ENCODE measurements around the gene ARHGAP24. TPM values are rescaled to one million over a fixed set of nuclear protein-coding genes. Genes with fewer than 3 reads are reported as not detected.

ARHGAP24 gene
- total and polyA plus RNA-seq, 9 donors = 6.6 to 16.7 (median 10.0) TPM

GRCh38 chr4:85986266-85986665, 511.3 kb downstream of the ARHGAP24 start:
- WGBS, 3 donors = 84 to 96% (median 94%) methylated on average over 1 of the region's 1 CpG
- Histone ChIP-seq H3K4me3 (no peak overlapping the region), H3K27me3 (no peaks in the 10 kb centered on the region)

GRCh38 chr4:85993641-85994040, 518.7 kb downstream of the ARHGAP24 start:
- no peak overlapping the region for H3K4me3 ChIP-seq
- WGBS, 3 donors = 89 to 93% (median 92%) methylated on average over 2 of the region's 2 CpGs
- TF ChIP-seq POLR2A (IDR thresholded peaks at IDR 0.05) (no peak), EP300 (IDR thresholded peaks at IDR 0.05) (no peak)
- TF ChIP-seq, protein P1, sequence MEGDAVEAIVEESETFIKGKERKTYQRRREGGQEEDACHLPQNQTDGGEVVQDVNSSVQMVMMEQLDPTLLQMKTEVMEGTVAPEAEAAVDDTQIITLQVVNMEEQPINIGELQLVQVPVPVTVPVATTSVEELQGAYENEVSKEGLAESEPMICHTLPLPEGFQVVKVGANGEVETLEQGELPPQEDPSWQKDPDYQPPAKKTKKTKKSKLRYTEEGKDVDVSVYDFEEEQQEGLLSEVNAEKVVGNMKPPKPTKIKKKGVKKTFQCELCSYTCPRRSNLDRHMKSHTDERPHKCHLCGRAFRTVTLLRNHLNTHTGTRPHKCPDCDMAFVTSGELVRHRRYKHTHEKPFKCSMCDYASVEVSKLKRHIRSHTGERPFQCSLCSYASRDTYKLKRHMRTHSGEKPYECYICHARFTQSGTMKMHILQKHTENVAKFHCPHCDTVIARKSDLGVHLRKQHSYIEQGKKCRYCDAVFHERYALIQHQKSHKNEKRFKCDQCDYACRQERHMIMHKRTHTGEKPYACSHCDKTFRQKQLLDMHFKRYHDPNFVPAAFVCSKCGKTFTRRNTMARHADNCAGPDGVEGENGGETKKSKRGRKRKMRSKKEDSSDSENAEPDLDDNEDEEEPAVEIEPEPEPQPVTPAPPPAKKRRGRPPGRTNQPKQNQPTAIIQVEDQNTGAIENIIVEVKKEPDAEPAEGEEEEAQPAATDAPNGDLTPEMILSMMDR (IDR thresholded peaks at IDR 0.05) = no peak

More at GRCh38 chr4:85986266-85986665, 511.3 kb downstream of the ARHGAP24 start:
- Histone ChIP-seq H3K27ac (no peak overlapping the region), H3K4me1 (ENCODE audit: insufficient read depth) (no peaks in the 10 kb centered on the region), H3K9me3 (no peaks in the 10 kb centered on the region), H3K36me3 (no peaks in the 10 kb centered on the region)
- DNase-seq = no peak
- intact Hi-C loops (cut with DNase I) = no loop called here
- TF ChIP-seq EP300 (IDR thresholded peaks at IDR 0.05) = no peak
- TF ChIP-seq, protein P1 (IDR thresholded peaks at IDR 0.05) = no peak
- TF ChIP-seq POLR2A (IDR thresholded peaks at IDR 0.05) = no peak

GRCh38 chr4:85994576-85994975, 519.6 kb downstream of the ARHGAP24 start:
- no peaks in the 10 kb centered on the region for H3K36me3 ChIP-seq

More at GRCh38 chr4:85993641-85994040, 518.7 kb downstream of the ARHGAP24 start:
- DNase-seq = no peak
- no peaks in the 10 kb centered on the region for H3K4me1 ChIP-seq (ENCODE audit: insufficient read depth)
- no peak overlapping the region for H3K27ac ChIP-seq
- no peaks in the 10 kb centered on the region for H3K36me3 ChIP-seq
- intact Hi-C loops (cut with DNase I) = no loop called here
- no peaks in the 10 kb centered on the region for H3K27me3 ChIP-seq
- H3K9me3 ChIP-seq = no peaks in the 10 kb centered on the region

DNA sequence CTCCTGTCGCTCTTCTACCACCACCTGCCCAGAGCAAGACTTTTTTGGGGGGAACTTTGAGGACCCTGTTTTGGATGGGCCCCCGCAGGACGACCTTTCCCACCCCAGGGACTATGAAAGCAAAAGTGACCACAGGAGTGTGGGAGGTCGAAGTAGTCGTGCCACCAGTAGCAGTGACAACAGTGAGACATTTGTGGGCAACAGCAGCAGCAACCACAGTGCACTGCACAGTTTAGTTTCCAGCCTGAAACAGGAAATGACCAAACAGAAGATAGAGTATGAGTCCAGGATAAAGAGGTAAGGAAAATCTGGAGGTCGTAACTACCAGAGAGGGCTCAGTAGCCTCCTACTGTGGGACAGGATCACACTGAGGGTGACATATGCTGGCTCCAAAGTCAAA, 520.4 kb downstream of the ARHGAP24 start:
- TF ChIP-seq, protein P1 (IDR thresholded peaks at IDR 0.05) = no peak
- TF ChIP-seq EP300 (IDR thresholded peaks at IDR 0.05) (no peak), POLR2A (IDR thresholded peaks at IDR 0.05) (no peak)
- Histone ChIP-seq H3K36me3 (no peaks in the 10 kb centered on the region), H3K4me3 (no peak overlapping the region), H3K9me3 (no peaks in the 10 kb centered on the region), H3K27ac (no peak overlapping the region), H3K27me3 (no peaks in the 10 kb centered on the region), H3K4me1 (ENCODE audit: insufficient read depth) (no peaks in the 10 kb centered on the region)
- intact Hi-C loops (cut with DNase I) = no loop called here
- DNase-seq = no peak
- WGBS, 3 donors = 96 to 98% (median 97%) methylated on average over 6 of the region's 6 CpGs

More at GRCh38 chr4:85994576-85994975, 519.6 kb downstream of the ARHGAP24 start:
- H3K9me3 ChIP-seq = no peaks in the 10 kb centered on the region
- H3K27ac ChIP-seq = no peak overlapping the region
- DNase-seq = no peak
- intact Hi-C loops (cut with DNase I) = no loop called here
- no peaks in the 10 kb centered on the region for H3K27me3 ChIP-seq
- no peak for TF ChIP-seq POLR2A (IDR thresholded peaks at IDR 0.05)
- no peak overlapping the region for H3K4me3 ChIP-seq
- H3K4me1 ChIP-seq (ENCODE audit: insufficient read depth) = no peaks in the 10 kb centered on the region

DNA sequence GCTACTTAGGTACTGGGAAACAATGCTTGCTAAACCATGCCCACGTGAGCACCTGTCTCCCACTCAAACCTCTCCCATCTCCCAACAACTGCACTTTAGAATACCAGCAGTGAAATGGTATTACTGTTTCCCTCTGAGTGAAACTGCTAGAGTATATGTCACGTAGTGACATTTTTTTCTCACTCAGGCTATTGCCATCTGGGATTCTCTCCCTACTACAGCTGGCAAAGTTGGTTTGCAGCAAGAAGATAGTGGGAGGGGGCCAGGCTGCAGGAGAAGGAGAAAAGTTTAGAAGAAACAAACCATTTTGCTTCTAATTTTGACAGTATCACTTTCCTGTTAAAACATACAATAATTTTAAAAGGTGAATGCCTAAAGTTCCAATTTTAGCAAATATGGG, 526.6 kb downstream of the ARHGAP24 start:
- Histone ChIP-seq H3K4me3 (no peak overlapping the region), H3K9me3 (no peaks in the 10 kb centered on the region), H3K36me3 (no peaks in the 10 kb centered on the region), H3K27me3 (no peaks in the 10 kb centered on the region), H3K27ac (no peak overlapping the region), H3K4me1 (ENCODE audit: insufficient read depth) (no peaks in the 10 kb centered on the region)
- no peak for DNase-seq
- TF ChIP-seq, protein P1 (IDR thresholded peaks at IDR 0.05) = no peak
- TF ChIP-seq EP300 (IDR thresholded peaks at IDR 0.05) (no peak), POLR2A (IDR thresholded peaks at IDR 0.05) (no peak)
- WGBS, 3 donors = 83 to 90% (median 89%) methylated on average over 2 of the region's 2 CpGs
- intact Hi-C loops (cut with DNase I) = no loop called here

All from ovary (tissue), 9 donors.